Measurements from ENCODE around the gene QRICH2.

- TF ChIP-seq CTCF (IDR thresholded peaks at IDR 0.05) (no peak), POLR2A (IDR thresholded peaks at IDR 0.05) (no peak)
Measured at GRCh38 chr17:76263896-76264295, 44.2 kb downstream of the QRICH2 start.

Data from testis (tissue), 2 donors.